HCEC 1CT (cell line): ENCODE measurements around the gene ENOPH1.
"Not testable (repeated sequence)": the region's sequence is repeated elsewhere in the genome, so short reads cannot be mapped to it uniquely, and the experiment has no call there.

Source experiments
- DNase-seq: peaks from one replicate; pipeline ENCODE4 v3.0.0-alpha.2; 2017

ENOPH1 gene

DNA sequence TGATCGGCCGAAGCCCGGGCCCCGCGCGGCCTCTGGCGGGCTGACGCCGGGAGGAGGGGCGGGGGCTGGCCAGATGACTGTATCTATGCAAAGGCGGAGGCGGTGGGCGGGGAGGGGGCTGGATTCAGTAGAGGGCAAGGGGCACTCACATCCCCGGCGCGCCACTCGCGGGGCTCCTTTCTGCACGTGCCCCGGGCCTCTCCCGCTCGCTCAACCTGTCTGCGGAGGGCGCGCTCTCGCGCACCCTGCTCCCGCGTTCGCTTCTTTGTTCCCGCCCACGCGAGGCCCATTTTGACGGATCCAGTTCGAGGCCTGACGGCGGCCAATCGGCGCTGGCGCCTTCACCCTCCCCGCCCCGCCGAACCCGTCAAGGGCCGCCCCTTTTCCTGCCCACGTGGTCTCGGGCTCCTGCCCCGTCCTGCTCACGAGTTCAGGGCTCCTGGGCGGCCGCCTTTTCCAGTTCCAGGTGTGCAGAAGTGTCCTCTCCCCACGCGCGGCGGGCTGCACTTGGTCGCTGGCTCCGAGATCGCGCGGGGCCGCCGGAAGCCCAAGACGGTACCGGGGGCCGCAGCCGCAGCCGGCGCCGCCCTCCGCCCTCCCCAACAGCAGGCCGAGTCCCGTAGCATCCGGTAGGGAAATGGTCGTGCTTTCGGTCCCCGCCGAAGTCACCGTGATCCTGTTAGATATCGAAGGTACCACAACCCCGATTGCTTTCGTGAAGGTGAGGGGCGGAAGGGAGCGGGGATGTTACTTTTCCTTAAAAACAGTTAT lies at the start of gene ENOPH1, which contains the start of gene HNRNPDL:
ENOPH1 (plus strand) TSS at position 398 of the 771 bp plus-strand sequence; CDS start at position 638, 240 bp downstream.
HNRNPDL (minus strand) TSS at position 270 of the 771 bp plus-strand sequence. CDS start 772 bp downstream, outside the sequence.
- peak; percentile 83 for DNase-seq

DNA sequence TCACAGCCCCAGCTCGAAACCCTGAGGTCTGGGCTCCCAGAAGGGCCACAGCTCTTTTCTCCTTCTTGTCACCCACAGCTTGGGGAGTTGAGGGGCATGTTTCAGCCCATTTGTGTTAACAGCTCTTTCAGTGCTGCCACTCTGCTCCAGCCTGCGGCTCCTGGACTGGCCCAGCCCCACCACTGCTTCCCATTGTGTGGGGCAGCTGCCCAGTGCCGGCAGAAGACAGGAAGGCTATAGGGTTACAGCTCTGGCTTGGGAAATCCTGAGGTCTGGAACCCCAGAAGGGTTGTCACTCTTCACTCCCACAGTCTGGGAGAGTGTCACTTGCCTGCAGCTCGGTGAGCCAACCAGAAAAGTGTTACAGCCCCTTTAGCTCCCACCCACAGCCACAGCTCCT lies 49.6 kb upstream of the ENOPH1 start:
- no peak for DNase-seq

DNA sequence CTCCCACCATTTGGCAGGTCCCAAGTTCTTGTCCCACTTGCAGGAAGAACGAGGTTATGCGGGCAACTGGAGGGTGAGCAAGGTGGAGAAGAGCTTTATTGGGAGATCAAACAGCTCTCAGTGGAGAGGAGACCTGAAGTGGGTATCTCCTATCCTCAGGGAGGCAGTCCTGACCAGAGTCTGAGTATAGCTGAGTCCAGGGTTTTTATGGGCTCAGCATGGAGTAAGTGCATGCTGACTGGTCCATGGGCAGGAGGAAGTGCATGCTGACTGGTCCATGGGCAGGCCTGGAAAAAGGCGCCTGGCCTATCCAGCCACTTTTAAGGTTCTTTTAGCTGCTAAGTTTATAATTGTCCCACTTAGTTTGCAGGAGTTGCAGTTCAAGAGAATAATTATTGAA lies 49.2 kb upstream of the ENOPH1 start:
- no peak for DNase-seq

DNA sequence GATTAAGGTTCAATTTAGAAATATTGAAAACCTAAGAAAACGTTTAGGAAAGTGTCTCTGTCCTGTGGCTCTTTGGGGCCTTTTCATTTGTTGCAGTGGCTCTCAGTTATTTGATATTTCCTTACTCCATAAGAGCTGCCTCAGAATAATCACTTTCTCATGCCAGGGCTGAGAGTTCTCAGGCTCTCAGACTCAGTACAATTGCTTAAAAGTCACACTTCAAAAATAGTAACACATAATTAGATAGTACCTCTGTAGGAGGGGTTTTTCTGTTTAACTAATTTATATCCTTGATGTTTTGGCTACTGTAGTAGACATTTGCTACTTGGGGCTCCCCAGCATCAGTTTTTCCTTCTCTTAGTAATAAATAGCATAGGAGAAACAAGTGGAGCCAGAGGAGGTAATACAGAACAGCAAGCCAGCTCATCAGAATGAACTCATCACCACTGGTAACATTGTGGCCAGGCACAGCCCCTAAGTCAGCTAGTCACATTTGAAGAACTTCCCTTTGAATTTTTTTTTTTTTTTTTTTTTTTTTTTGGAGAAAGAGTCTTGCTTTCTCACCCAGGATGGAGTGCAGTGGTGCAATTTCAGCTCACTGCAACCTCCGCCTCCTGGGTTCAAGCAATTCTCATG lies 48.6 kb upstream of the ENOPH1 start:
- DNase-seq = no peak

DNA sequence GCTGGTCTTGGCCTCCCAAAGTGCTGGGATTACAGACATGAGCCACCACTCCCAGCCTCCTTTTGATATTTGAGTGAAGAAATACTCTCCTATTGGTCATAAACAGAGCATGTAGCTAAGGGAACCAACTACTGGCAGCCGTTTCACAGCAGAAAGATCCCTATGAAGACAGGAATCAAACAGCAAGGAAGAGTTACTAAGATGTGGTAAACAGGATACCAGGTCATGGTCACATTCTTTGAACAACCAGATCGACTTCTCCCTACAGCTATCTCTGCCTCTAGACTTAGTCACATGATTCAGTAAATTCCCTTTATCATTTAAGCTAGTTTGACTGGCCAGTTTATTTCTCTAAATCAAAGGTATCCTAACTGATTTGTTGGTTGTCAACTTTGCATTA lies 47.6 kb upstream of the ENOPH1 start:
- no peak for DNase-seq

DNA sequence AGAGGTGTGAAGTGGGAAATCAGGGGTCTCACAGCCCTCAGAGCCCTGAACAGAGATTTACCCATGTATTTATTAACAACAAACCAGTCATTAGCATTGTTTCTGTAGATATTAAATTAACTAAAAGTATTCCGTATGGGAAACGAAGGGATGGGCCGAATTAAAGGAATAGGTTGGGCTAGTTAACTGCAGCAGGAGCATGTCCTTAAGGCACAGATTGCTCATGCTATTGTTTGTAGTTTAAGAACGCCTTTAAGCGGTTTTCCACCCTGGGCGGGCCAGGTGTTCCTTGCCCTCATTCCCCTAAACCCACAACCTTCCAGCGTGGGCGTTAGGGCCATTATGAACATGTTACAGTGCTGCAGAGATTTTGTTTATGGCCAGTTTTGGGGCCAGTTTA lies 44.1 kb upstream of the ENOPH1 start:
- not testable (repeated sequence) for DNase-seq

DNA sequence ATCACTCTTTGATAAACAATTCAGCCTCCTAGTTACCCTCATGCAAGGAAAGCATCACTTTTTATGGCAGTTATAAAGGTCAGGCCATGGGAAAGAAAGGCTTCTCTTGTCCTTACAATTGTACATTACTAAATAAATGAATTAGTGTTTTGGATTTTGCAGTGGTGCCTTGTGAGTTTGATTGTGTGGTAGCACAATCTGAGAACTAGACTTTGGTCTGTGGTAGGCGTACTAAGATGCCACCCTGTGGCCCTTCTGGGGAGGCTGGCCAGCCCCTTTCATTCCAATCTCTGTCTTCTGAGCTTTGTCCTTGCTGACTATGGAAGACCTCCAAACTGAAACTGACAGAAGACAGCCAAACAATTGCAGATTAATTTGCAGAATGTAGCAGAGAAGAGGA lies 42.0 kb upstream of the ENOPH1 start:
- no peak for DNase-seq

DNA sequence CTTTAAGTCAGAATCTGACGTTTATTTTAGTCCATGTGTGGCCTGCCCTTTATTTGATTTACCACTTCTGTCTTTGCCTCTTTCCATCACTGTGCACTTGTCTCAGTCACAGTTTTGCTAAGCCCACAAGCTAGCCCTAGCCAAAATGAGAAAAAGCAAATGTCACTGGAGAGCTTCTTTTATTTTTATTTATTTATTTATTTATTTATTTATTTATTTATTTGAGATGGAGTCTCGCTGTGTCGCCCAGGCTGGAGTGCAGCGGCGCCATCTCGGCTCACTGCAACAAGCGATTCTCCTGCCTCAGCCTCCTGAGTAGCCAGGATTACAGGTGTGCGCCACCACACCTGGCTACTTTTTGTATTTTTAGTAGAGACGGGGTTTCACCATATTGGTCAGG lies 40.3 kb upstream of the ENOPH1 start:
- not testable (repeated sequence) for DNase-seq

DNA sequence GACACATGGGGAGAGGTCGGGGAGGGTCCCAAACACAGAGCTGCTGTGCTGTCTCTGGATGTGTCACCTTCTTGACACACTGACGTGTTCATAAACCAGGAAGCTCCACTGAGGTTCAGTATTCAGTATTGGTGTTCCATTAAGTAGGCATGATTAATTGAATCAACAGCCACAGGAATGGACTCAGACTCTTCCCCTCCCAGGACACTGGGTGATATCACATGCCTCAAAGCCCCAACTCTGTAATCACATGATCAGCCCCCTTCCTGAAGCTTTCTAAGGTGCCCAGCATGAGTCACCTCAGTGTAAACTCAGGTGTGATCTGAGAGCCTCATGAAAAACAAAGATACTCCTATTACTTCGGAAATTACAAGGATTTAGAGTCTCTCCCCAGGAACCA lies 35.5 kb upstream of the ENOPH1 start:
- DNase-seq = no peak

DNA sequence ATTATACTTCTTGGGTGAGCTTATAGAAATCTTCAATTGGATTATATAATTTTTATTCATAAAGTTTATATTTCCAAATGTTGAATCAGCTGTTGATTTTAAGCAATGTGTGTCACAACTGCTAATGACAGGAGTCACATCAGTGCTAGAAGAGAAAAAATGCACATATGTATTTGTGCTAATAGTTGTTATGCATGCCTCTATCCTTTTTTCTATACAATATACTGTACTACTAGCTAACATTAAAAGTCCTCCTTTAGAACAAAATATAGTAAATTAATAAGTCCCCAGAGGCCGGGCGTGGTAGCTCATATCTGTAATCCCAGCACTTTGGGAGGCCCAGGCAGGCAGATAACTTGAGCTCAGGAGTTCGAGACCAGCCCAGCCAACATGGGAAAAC lies 32.9 kb upstream of the ENOPH1 start:
- DNase-seq = no peak

DNA sequence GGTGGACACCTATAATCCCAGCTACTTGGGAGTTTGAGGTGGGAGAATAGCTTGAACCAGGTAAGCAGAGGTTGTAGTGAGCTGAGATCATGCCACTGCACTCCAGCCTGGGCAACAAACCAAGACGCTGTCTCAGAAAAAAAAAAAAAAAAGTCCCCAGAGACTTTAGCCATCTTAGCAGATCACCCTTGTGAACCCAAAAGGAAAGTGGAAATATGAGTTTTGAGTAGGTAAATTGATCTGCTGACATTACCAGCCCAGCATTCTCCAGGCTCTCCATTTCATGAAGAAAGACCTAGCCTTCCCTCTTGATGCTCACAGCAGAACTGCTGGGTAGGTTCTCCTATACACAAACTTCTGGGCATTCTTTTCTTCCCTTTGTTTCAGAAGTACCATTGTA lies 32.1 kb upstream of the ENOPH1 start:
- DNase-seq = no peak

DNA sequence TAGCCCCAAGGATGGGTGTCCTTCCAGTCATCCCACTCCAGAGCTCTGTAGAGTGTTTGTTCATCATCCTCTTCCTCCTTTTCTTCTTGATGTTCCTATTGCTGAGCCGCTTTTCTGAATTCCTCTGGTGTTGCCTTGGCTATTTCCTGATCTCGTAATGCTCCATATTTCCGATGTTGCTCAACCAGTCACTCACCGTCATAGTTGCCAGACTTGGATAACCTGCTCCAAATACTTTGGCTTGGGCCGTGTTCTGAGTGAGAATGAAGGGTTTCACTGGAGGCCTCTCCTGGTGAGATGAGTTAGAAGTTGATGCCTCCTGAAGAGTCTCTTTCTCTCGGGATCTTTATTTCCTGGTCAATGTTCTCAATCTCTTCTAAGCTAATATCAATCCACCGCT lies 28.8 kb upstream of the ENOPH1 start:
- DNase-seq = no peak

DNA sequence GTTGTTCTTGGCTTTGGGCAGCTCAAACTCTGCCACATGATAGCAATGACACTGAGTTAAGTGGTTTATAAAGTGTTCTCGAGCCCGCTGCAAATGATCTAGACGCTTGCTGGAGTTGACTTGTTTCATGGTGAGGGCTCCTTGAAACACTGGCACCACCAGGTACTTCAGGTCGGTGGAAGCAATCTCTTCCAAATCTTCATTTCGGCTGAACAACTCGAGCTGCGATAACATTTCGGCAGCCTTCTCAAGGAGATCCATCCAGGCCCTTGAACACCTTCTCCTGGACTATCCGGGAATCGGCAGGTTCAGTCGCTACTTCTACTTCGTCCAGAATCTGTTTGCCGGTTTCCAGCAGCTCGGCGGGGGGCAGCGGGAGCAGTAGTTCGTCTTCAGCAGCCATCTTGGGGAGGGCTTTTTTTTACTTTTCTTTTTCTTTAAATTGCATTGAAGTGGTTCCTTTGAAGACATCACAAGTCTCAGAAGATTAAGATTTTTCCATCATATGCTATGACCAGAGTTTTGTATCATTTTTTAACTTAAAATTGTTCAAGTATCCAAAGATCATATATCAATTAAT lies 28.1 kb upstream of the ENOPH1 start:
- no peak for DNase-seq

DNA sequence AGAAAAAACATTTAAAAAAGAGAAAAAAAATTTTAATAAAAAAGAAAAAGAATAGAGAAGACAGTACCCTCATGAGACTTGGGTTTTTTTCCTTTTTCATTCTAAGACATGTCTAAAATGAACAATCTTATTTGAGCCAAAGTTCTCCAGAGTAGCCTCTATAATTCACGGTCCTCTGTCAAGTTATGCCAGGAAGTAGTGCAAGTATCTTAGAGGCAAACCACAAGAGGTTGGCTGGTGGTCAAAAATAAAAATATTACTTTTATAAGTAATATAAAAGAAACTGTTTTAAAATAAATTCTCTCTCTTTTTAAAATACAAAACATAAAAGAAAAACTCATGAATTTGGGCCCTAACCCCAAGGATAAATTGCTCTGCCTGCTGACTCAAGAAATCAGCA lies 26.7 kb upstream of the ENOPH1 start:
- no peak for DNase-seq

DNA sequence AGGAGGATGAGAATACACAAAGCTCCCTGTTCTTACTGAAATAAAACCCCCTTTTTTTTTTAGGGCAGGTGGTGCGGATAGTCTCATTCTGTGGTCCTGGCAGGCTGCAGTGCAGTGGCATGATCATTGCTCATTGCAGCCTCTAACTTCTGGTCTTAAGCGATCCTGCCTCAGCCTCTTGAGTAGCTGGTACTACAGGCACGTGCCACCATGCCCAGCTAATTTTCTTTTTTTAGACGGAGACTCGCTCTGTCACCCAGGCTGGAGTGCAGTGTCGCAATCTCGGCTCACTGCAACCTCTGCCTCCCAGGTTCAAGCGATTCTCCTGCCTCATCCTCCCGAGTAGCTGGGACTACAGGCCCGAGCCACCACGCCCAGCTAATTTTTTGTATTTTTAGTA lies 15.3 kb upstream of the ENOPH1 start:
- not testable (repeated sequence) for DNase-seq

DNA sequence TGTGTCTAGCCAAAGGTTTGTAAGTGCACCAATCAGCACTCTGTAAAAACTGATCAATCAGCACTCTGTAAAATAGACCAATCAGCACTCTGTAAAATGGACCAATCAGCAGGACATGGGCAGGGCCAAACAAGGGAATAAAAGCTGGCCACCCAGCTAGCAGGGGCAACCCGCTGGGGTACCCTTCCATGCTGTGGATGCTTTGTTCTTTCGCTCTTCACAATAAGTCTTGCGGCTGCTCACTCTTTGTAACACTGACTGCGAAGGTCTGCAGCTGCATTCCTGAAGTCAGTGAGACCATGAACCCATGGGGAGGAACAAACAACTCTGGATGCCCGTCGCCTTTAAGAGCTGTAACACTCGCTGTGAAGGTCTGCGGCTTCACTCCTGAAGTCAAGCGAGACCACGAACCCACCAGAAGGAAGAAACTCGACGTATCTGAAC lies 14.4 kb upstream of the ENOPH1 start:
- DNase-seq = no peak

DNA sequence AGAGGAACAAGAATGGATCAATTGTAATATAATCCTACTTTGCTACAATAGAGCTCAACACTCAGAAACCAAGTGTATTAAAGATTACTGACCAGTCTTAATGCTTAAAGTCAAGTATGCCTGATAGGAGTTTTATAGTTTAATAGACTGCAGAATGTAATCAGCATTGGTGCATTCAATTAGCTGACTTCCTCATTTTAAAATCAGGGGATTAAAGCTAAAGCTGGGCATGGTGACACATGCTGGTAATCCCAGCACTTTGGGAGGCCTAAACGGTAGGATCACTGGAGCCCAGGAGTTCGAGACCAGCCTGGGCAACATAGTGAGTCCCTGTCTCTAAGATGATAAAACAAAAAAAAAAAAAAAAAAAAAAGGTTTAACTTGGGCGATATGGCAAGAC lies 10.9 kb upstream of the ENOPH1 start:
- no peak for DNase-seq

DNA sequence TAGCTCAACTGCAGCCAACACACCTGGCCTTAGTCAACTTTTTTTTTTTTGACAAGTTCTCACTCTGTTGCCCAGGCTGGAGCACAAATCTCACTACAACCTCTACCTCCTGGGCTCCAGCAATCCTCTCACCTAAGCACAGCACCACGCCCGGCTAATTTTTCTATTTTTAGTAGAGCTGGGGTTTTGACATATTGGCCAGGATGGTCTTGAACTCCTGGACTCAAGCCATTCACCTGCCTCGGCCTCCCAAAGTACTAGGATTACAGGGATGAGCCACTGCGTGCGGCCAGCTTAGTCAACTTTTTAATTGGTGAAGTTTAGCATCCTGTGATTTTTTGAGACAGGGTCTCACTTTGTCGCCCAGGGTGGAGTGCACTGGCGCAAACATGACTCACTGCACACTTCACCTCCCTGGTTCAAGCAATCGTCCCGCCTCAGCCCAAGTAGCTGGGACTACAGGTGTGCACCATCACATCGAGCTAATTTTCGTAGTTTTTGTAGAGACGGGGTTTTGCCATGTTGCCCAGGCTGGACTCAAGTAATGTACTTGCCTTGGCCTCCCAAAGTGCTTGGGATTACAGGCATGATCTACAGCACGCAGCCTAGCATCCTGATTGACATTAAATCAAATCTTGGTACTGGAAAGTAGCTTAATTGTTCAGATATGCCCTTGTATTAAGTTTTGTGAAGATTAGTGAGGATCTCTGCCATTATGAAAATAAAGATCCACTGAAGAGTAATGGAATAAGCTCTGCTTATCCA lies 8.4 kb upstream of the ENOPH1 start:
- DNase-seq = no peak

DNA sequence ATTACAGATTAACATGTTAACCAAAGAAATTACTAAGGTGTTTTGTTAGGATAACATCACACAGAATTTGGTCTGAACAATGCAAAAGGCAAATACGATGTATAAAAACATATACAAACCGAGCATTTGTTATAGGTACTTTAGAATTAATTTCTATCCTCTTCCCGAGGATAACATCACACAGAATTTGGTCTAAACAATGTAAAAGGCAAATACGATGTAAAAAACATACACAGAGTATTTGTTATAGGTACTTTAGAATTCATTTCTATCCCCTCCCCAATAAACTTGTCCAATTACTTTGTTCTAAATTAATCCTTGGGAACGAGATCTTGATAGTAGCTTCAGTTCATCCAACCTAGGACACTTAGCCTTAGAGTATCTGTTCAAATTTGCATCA lies 7.8 kb upstream of the ENOPH1 start:
- no peak for DNase-seq

DNA sequence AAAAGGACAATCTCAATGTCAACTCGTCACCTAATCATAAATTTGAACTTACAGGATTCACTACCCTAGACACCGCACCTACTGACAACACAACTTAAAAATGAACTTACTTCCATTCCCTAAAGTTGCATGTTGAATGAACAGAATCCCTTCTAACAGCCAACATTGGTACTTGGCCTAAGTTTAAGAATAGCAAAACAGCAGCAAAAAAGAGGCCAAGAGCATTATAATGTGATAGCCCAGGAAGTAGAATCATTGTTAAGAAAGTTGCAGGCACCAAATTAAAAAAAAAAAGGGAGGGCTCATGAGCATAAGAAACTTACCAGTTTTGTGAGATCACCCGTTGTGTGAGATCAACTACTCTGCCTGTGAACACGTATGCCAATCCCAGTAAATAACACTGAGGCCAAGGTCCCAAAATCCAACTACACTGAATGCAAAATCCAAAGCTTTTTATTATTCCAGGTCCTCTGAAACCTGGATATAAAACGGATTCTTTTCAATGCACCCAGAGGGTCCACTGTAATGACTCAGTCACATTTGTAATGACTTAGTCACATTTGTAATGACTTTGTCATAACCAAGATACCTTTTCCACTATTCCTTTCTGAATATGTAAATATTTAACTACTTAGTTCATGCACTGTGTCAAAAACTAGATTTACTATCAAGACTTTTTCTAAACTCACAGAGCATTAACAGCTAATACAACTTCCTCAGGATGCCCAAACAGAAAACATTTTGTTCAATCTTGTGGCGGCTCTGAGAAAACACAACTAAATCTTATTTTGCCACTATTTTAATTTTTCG lies 6.9 kb upstream of the ENOPH1 start:
- peak; percentile 51 for DNase-seq

DNA sequence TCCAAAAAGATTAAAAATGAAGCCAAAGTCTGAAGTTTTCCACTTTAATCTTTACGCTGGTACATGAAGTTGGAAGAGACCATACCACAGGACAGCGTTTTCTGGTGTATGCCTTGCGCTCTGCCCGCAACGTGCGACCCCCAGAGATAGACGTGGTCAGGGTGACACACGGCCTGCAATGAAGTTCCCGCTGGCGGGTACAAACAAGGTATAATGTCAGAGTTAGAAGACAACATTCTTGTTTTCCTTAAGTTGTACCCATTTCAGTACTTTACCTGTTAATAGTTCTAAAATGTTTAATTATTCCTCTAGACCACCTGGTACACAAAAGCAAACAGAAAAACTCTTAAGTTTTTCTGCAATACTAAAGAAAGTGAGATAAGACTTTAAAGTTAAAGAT lies 4.9 kb upstream of the ENOPH1 start:
- no peak for DNase-seq

DNA sequence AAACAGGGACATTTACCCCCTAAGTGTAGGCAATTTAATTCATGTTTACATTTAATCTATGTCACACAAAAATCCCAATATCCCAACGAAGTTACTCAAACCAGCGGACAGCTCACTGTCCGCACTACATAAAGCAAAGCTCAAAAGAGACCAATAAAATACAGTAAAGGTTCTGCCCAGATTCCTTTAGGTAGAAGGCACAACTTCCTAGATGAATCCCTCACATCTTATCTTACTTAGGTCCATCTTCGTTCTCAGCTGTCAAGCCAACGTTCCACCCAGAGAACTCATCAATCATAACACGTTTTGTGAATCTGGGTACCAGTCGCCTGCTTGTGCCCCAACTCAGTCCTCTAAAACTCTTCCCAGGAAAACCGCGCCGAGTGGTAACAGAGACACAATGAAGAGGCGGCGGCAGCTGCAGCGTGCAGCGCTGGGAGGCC lies 1.8 kb upstream of the ENOPH1 start:
- no peak for DNase-seq
